Measurements from ENCODE around the gene SAFB2.

The SAFB2 gene

GRCh38 chr19:5624741-5625278 is 2.2 kb upstream of the SAFB2 start:
- Mint-ChIP-seq H3K4me1 (peaks cover 71% of the 10 kb centered on the region), H3K9me3 (peaks cover 3% of the 10 kb centered on the region), H3K4me3 (peak overlapping the region; percentile 100), H3K36me3 (ENCODE audit: low read depth) (peaks cover 56% of the 10 kb centered on the region), H3K27ac (peak overlapping the region; percentile 96), H3K27me3 (ENCODE audit: low read depth, poor library complexity) (peaks cover 12% of the 10 kb centered on the region)
- TF ChIP-seq CTCF (IDR thresholded peaks at IDR 0.05), result no peak
- no peak for DNase-seq

GRCh38 chr19:5624018-5624663 is 1.6 kb upstream of the SAFB2 start:
- Mint-ChIP-seq H3K27me3 (ENCODE audit: low read depth, poor library complexity) (peaks cover 11% of the 10 kb centered on the region), H3K9me3 (peaks cover 3% of the 10 kb centered on the region), H3K27ac (peak overlapping the region; percentile 96), H3K4me3 (peak overlapping the region; percentile 100), H3K4me1 (peaks cover 70% of the 10 kb centered on the region), H3K36me3 (ENCODE audit: low read depth) (peaks cover 55% of the 10 kb centered on the region)
- TF ChIP-seq CTCF (IDR thresholded peaks at IDR 0.05), result no peak
- DNase-seq, result peak; percentile 30

DNA sequence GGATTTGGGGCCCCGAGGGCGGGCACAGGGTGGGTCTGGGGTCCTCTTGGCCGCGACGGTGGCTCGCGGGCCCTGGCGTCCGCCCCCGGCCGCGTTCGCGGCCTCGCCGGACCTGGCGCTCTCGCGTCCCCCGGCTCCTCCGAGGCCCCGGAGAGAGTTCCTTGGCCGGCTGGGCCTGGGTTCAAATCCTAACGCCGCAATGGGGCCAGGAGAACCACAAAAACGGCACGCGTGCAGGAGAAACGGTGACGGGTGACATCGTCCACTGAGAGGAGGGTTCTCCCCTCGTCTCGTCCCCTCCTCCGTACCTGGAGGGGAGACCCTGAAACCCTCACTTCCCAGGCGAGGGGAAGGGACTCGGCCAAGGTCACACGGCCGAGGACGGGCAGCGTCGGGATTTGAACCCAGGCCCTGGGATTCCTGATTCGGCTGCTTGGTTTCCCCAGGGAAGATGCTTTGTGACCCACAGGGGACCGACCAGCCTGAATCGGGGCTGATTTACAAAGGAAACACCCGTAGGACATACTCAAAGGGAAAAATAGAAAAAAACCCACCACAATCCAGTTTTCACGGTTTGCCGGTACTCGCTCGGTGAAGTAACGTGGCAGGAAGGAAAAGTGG is 931 bp upstream of the SAFB2 start:
- H3K4me3 Mint-ChIP-seq, result peak overlapping the region; percentile 100
- peak overlapping the region; percentile 100 for H3K27ac Mint-ChIP-seq
- H3K36me3 Mint-ChIP-seq (ENCODE audit: low read depth), result peaks cover 55% of the 10 kb centered on the region
- H3K27me3 Mint-ChIP-seq (ENCODE audit: low read depth, poor library complexity), result peaks cover 9% of the 10 kb centered on the region
- DNase-seq, result no peak
- peaks cover 64% of the 10 kb centered on the region for H3K4me1 Mint-ChIP-seq
- no peak for TF ChIP-seq CTCF (IDR thresholded peaks at IDR 0.05)
- H3K9me3 Mint-ChIP-seq, result peaks cover 3% of the 10 kb centered on the region

GRCh38 chr19:5621945-5622464 is 571 bp downstream of the SAFB2 start:
- peak overlapping the region; percentile 97 for H3K27ac Mint-ChIP-seq
- peaks cover 3% of the 10 kb centered on the region for H3K9me3 Mint-ChIP-seq
- peaks cover 57% of the 10 kb centered on the region for H3K36me3 Mint-ChIP-seq (ENCODE audit: low read depth)
- TF ChIP-seq CTCF (IDR thresholded peaks at IDR 0.05), result no peak
- peak overlapping the region; percentile 100 for H3K4me3 Mint-ChIP-seq
- H3K4me1 Mint-ChIP-seq, result peaks cover 49% of the 10 kb centered on the region
- peak; percentile 27 for DNase-seq
- peaks cover 9% of the 10 kb centered on the region for H3K27me3 Mint-ChIP-seq (ENCODE audit: low read depth, poor library complexity)

GRCh38 chr19:5621311-5621944 is 1.1 kb downstream of the SAFB2 start:
- TF ChIP-seq CTCF (IDR thresholded peaks at IDR 0.05), result no peak
- Mint-ChIP-seq H3K9me3 (peaks cover 3% of the 10 kb centered on the region), H3K27me3 (ENCODE audit: low read depth, poor library complexity) (peaks cover 9% of the 10 kb centered on the region), H3K27ac (peak overlapping the region; percentile 97), H3K36me3 (ENCODE audit: low read depth) (peaks cover 57% of the 10 kb centered on the region), H3K4me1 (peaks cover 46% of the 10 kb centered on the region), H3K4me3 (peak overlapping the region; percentile 100)
- DNase-seq, result no peak

Measured in nephron progenitor cell (in vitro differentiated cells).